K562 (cell line): ENCODE measurements around the gene CACNA1I. TPM values are rescaled to one million over a fixed set of nuclear protein-coding genes. Genes with fewer than 3 reads are reported as not detected.

Experiments
- ATAC-seq: fragments of 200-7000 bp; cut with Tn5 transposase; 3 replicates; pipeline ENCODE4 v1.9.1; 2020; ENCODE audit warnings: moderate library complexity
- BruUV-seq: library from RNA; stranded (reverse); fragments of 400-500 nt; replicated peaks from 2 replicates; lab custom pipeline; 2021; lab: Mats Ljungman, UMichigan
- CTCF ChIA-PET: fragments of 300-600 bp; formaldehyde crosslinking; extraction: SDS; loops from one replicate; lab custom pipeline; 2021; ENCODE audit warnings: low intra/inter-chr PET ratio; lab: Yijun Ruan, JAX
- POLR2A ChIA-PET: fragments of 300-600, 350-650 bp; sonication (Branson Sonifier 250); formaldehyde crosslinking; extraction: SDS; loops from one replicate; lab custom pipeline; 2021; ENCODE audit warnings: antibody characterized with exemption, inconsistent platforms; lab: Yijun Ruan, JAX
- DNase-seq, 4 experiments: peaks; one replicate each; pipeline versions ENCODE4 v3.0.0 to v3.0.0-alpha.2; 2011 to 2018; ENCODE audit warnings: low spot score in 3 of 4, mixed read lengths in 3 of 4; ENCODE audit errors: extremely low read depth in 1 of 4
- FAIRE-seq: peaks from 2 replicates; lab custom pipeline; 2011; peaks lifted over from hg19 to GRCh38; lab: Jason Lieb, UNC
- H2AFZ ChIP-seq: 2 replicates; pipeline ENCODE4 v1.6.0; 2011; ENCODE audit warnings: low read depth, low read length, control low read depth, inconsistent platforms
- H3K27ac ChIP-seq: fragments of 200-600 bp; 3 replicates; pipeline ENCODE4 v1.8.0; 2011; ENCODE audit warnings: low read depth, mild to moderate bottlenecking, control low read depth, inconsistent platforms, low read length, moderate library complexity, mixed read lengths; ENCODE audit errors: extremely low read depth
- H3K27me3 ChIP-seq, 2 experiments: fragments of 300-600 bp in 1 of 2; 2 replicates in 1 of 2; 3 replicates in 1 of 2; pipeline versions ENCODE4 v1.6.0 to v1.8.0; 2011; ENCODE audit warnings: inconsistent platforms in 2 of 2, low read length in 2 of 2, mild to moderate bottlenecking in 1 of 2, mixed read lengths in 1 of 2, moderate library complexity in 1 of 2; ENCODE audit not compliant: control insufficient read depth in 2 of 2, insufficient read depth in 2 of 2
- H3K36me3 ChIP-seq: fragments of 300-600 bp; 3 replicates; pipeline ENCODE4 v1.8.0; 2011; ENCODE audit warnings: mild to moderate bottlenecking, low read length, inconsistent platforms; ENCODE audit not compliant: control insufficient read depth, insufficient read depth
- H3K4me1 ChIP-seq, 2 experiments: fragments of 200-600 bp in 1 of 2; replicated peaks in 1 of 2; 2 replicates in 1 of 2; 3 replicates in 1 of 2; pipeline versions ENCODE4 v1.5.1 to v1.8.0; 2011; ENCODE audit warnings: inconsistent platforms in 2 of 2, low read length in 2 of 2, mild to moderate bottlenecking in 1 of 2, mixed read lengths in 1 of 2, moderate library complexity in 1 of 2; ENCODE audit not compliant: control insufficient read depth in 2 of 2, insufficient read depth in 2 of 2
- H3K4me2 ChIP-seq: 2 replicates; pipeline ENCODE4 v1.6.1; 2011; ENCODE audit warnings: low read length, control low read depth, inconsistent platforms, mixed read lengths; ENCODE audit not compliant: insufficient read depth
- H3K4me3 ChIP-seq: fragments of 200-600 bp; sonication (generic), shearing (Covaris generic); 2 replicates; pipeline ENCODE4 v1.5.1; 2016; ENCODE audit warnings: control low read depth, inconsistent platforms
- H3K79me2 ChIP-seq: fragments of 200-600 bp; 3 replicates; pipeline ENCODE4 v1.8.0; 2011; ENCODE audit warnings: low read length, inconsistent platforms; ENCODE audit not compliant: control insufficient read depth, insufficient read depth
- H3K9ac ChIP-seq, 2 experiments: 2 replicates each; pipeline versions ENCODE4 v1.6.0 to v1.6.1; 2011; ENCODE audit warnings: low read depth in 2 of 2, low read length in 2 of 2, control low read depth in 1 of 2, inconsistent platforms in 1 of 2, mild to moderate bottlenecking in 1 of 2, mixed read lengths in 1 of 2; ENCODE audit not compliant: insufficient read depth in 1 of 2
- H3K9me1 ChIP-seq: one replicate; pipeline ENCODE4 v1.6.0; 2011; ENCODE audit warnings: inconsistent platforms, mild to moderate bottlenecking, low read length, moderate library complexity; ENCODE audit not compliant: control insufficient read depth, insufficient read depth
- H3K9me3 ChIP-seq: replicated peaks from 2 replicates; pipeline ENCODE4 v1.5.1; 2011; ENCODE audit warnings: low read depth, low read length, inconsistent platforms; ENCODE audit not compliant: control insufficient read depth, insufficient read depth
- H4K20me1 ChIP-seq: replicated peaks from 2 replicates; pipeline ENCODE4 v1.6.1; 2011; ENCODE audit warnings: low read length, inconsistent platforms, mixed read lengths; ENCODE audit not compliant: control insufficient read depth, insufficient read depth
- EGR1 ChIP-seq: fragments of 450-650 bp; conservative IDR thresholded peaks from 2 replicates; pipeline ENCODE4 v1.6.1; 2017; ENCODE audit warnings: mild to moderate bottlenecking
- NCOR1 ChIP-seq: fragments of 450-650 bp; IDR thresholded peaks from 2 replicates; pipeline ENCODE4 v1.6.1; 2016; ENCODE audit warnings: mild to moderate bottlenecking, moderate library complexity
- PKNOX1 ChIP-seq: fragments of 450-650 bp; IDR thresholded peaks from 2 replicates; pipeline ENCODE4 v1.6.1; 2016
- WGBS: fragments of 100-300 bp; shearing (Covaris generic); methylation state at CpG from one replicate; pipeline ENCODE4 v1.1.6; 2016; ENCODE audit warnings: low coverage, mixed read lengths; ENCODE audit not compliant: insufficient coverage; ENCODE audit errors: missing lambda C conversion rate; 5-methylcytosine and 5-hydroxymethylcytosine counted together
- in situ Hi-C: fragments of 300-500 bp; cut with MboI; formaldehyde crosslinking; loops from 4 replicates; pipeline ENCODE4 v1.15.0; 2018; ENCODE audit warnings: inconsistent platforms, mixed read lengths
- intact Hi-C: fragments of 100-400 bp; cut with micrococcal nuclease; formaldehyde crosslinking; loops from 2 replicates; pipeline ENCODE4 v1.14.2; 2022
- polyA plus RNA-seq, 8 experiments: library from polyadenylated mRNA; depleted of rRNA in 4 of 8; stranded (reverse) in 5 of 8; unstranded in 3 of 8; fragments of >200 nt; fragmentation: Nextera tagmentation in 2 of 8; fragmentation: Illumina TruSeq in 1 of 8; extraction: Ambion mirVana in 2 of 8; extraction: Trizol in 1 of 8; gene quantifications; 2 replicates each; pipeline versions ENCODE4 v1.2.1 to v1.2.3, GENCODE V29; 2011 to 2014; ENCODE audit warnings: inconsistent platforms in 1 of 8, missing spikeins in 1 of 8
- total RNA-seq, 7 experiments: library from RNA; depleted of rRNA in 6 of 7; stranded (reverse); fragments of >200 nt in 6 of 7; fragmentation: Illumina TruSeq in 2 of 7; extraction: Trizol in 2 of 7; gene quantifications; 2 replicates each; pipeline versions ENCODE4 v1.2.1 to v1.2.3, GENCODE V29; 2011 to 2021; ENCODE audit warnings: low replicate concordance in 1 of 7

Gene CACNA1I
- total and polyA plus RNA-seq, 9 of the 15 experiments (the other 6 are each of a cell fraction or from before 2014, with no cell fraction given): 0.01 to 0.79 (median 0.32) TPM; not detected in 1

- TF ChIP-seq NCOR1 (no peak), PKNOX1 (peak; percentile 48; the same call in 1 of the 2 replicates), EGR1 (peak; percentile 32)
Observed at GRCh38 chr22:39706376-39707140, 136.0 kb downstream of the CACNA1I start.

More at GRCh38 chr22:39706376-39707140, 136.0 kb downstream of the CACNA1I start:
- in situ Hi-C loops (no loop called here), intact Hi-C loops (no loop called here)
- no peaks in the 10 kb centered on the region for H3K9me1 ChIP-seq
- FAIRE-seq (no peak), DNase-seq (peak; percentile 31 to 42 (median 34)), ATAC-seq (peak; percentile 49; the same call in 1 of the 3 replicates)
- H4K20me1 ChIP-seq: no peaks in the 10 kb centered on the region
- H3K79me2 ChIP-seq: no peaks in the 10 kb centered on the region
- H3K4me1 ChIP-seq: peaks cover 2 to 36% of the 10 kb centered on the region in 2 experiments; a peak in 2 of 5 replicates
- 53% methylated on average over 17 of the region's 27 CpGs for WGBS
- no TSS peak for BruUV-seq
- no peaks in the 10 kb centered on the region for H3K27me3 ChIP-seq
- H3K4me2 ChIP-seq: no peak overlapping the region
- H3K36me3 ChIP-seq: no peaks in the 10 kb centered on the region
- H2AFZ ChIP-seq: no peak overlapping the region
- ChIA-PET POLR2A (interaction anchor here (0.6 kb wide), 1 partner anchor 14 kb away, joined by 3 read pairs; no protein-coding TSS in a partner anchor), CTCF (no interaction called here)
- H3K27ac ChIP-seq: no peak overlapping the region
- no peak overlapping the region for H3K4me3 ChIP-seq
- no peak overlapping the region; a peak in 1 of 4 replicates for H3K9ac ChIP-seq
- no peaks in the 10 kb centered on the region for H3K9me3 ChIP-seq
